Uterus (tissue), 2 donors: Measurements from ENCODE around the gene DNAJC5G.
"Not testable (repeated sequence)": the region's sequence is repeated elsewhere in the genome, so short reads cannot be mapped to it uniquely, and the experiment has no call there.

Source experiments
- CTCF ChIP-seq, 4 experiments: fragments of 200-600 bp in 2 of 4; fragments of 450-650 bp in 2 of 4; sonication (generic) in 2 of 4; IDR thresholded peaks; one replicate each; pipeline ENCODE4 v1.5.1; 2016 to 2019; ENCODE audit warnings: antibody characterized with exemption in 4 of 4, mild to moderate bottlenecking in 2 of 4, moderate library complexity in 1 of 4
- POLR2A ChIP-seq, 2 donors: fragments of 450-650 bp; IDR thresholded peaks; one replicate each; pipeline ENCODE4 v1.6.1; 2016; ENCODE audit warnings: antibody characterized with exemption in 2 of 2, mild to moderate bottlenecking in 1 of 2, moderate library complexity in 1 of 2

- not testable (repeated sequence) for TF ChIP-seq POLR2A, CTCF (IDR thresholded peaks at IDR 0.05)
These were observed 2.4 kb upstream of the DNAJC5G start for GRCh38 chr2:27272537-27273522.
